ELR (cell line): ENCODE measurements around the gene PTGDS.

Experiments
- DNase-seq: peaks from one replicate; pipeline ENCODE4 v3.0.0-alpha.2; 2015; ENCODE audit warnings: low read depth

Gene PTGDS

DNA sequence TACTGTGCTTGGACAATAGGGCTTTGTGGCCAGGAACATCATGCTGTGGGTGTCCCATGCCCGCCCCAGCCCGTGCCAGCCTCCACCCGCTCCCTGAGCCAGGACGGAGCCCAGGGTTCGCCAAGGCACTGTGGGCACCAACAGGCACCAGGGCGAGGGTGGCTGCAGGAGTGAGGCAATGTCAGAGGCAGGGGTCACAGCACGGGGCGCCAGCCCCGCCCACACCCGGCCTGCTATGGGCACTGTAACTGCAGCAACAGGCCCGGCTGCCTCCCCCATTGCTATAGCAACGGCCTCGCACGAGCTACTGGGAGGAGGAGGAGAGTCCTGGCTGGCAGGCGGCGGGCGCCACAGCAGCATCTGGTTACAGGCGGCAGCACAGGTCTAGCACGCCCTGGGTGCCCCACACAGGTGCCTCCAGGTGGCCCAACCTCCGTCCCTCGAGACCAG, 48.2 kb downstream of the PTGDS start:
- DNase-seq, result no peak

DNA sequence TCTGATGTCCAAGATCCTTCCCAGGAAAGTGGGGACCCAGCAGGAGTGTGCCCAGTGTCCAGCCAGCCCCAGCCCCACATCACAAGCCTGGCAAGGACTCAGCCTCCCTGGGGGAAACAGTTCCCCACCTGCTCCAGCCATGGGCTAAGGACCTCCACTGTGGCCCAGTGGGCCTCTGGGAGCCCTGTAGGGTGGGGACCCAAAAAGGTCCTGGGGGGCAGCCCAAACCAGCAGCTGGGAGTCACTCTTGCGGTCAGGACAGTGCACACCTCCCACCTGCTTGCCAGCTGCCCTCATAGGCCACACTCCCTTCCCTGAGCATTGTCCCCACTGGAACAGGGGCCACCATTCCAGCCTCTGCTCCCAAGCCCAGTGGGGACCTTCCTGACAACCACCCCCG, 49.1 kb downstream of the PTGDS start:
- DNase-seq, result no peak

GRCh38 chr9:137026828-137027227, 49.5 kb downstream of the PTGDS start:
- no peak for DNase-seq

DNA sequence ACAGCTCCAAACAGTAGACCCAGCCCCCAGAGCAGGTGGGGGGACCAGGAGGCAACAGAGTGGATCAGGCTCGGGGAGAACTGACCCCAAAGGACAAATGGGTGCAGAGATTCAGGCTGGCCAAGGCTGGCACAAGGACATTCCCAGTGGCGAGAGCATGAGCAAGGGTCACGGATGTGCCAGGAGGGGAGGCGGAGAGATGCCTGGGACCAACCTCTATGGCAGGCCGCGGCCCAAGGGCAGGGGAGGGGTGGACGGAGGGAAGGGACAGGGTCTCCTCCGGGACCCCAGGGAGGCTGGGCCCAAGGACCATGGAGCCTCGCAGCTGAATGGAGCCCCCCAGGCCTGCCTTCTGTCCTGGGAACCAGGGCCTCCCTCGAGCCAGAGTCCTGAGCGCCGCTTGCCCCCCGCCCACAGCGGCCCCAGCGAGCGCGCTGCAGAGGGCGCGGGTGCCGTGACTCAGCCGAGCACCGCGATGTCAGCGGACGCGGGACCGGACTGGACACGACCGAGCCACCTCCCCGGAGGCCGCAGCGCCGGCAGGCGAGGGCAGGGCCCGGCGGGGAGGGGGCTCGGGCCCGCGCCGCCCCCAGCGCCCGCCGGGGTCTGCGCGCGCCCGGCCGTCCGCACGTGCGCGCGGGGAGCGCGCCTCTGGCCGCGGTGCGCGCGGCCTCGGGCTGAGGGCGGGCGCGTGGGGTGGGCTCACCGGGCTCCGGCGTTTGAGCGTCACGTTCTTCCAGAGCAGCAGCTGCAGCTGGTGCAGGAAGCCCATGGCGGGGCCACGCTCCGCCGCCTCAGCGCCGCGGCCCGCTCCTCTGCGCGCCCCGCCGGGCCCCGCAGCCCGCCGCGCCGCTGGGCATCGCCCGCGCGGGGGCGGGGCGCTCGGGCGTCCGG, 50.3 kb downstream of the PTGDS start, which contains the start of gene ABCA2:
ABCA2 (minus strand) TSS at position 869 of the 894 bp plus-strand sequence; CDS start at position 772, 97 bp downstream.
- peak; percentile 57 for DNase-seq

- peak; percentile 57 for DNase-seq
These were observed 51.2 kb downstream of the PTGDS start for GRCh38 chr9:137028263-137029057.

DNA sequence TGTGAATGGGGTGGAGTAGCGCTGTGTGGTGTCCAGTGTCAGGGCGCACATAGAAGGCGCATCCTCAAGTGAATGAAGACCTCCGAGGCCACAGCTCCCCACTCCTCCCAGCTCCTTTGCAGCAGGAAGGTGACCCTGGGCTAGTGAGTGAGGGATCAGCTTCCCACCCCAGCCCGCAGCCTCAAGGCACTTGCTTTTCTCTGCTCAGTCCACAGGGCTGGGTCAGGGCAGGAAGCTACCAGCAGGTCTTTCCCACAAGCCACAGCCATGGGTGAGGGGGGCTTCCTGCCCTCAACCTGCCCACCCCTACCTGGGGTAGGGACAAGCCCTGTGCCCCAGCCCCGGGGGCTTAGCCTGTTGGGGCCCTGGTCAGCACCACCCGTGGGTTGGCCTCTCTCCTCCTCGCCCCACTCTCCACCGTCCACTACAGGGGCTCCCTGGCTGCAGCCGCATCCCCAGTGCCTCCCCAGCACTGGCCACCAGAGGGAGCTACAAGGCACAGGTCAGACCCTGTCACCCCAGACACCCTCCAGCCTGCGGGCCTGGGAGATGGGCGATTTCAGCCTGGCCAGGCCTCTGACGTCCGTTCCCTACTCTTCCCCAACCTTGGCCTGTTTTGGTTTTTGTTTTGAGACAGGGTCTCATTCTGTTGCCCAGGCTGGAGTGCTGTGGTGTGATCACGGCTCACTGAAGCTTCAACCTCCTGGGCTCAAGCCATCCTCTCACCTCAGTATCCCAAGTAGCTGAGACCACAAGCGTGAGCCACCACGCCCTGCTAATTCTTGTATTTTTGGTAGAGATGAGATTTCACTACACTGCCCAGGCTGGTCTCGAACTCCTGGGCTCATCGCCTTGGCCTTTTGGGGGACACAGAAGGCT, 52.0 kb downstream of the PTGDS start:
- DNase-seq, result peak; percentile 75

DNA sequence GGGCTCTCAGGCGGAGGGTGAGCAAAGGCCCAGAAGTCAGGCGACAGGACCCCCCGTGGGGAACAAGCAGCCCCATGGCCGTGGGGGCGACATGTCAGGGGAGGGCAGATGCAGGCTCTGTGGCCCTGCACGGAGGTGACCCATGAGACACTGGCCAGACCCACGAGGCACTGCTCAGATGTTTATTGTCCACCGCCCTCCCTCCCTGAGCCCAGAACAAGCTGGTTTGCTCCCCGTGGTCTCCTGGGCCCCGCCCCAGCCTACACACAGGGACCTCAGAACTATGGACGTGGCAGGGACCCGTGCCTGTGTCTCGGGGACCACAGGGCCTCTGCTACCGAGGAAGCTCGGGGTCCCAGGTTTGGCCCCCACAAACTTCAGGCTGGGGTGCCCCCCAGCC, 52.7 kb downstream of the PTGDS start:
- no peak for DNase-seq

- no peak for DNase-seq
These were observed 53.5 kb downstream of the PTGDS start for GRCh38 chr9:137030538-137031527.
